Upper lobe of left lung (tissue), 6 donors: ENCODE data around the gene CNNM4. TPM values are rescaled to one million over a fixed set of nuclear protein-coding genes. Genes with fewer than 3 reads are reported as not detected.

Experiments used
- ATAC-seq, 2 donors: fragments of 200-7000 bp; cut with Tn5 transposase; one replicate each; pipeline ENCODE4 v1.9.1; 2022; ENCODE audit warnings: mild to moderate bottlenecking in 2 of 2, moderate library complexity in 2 of 2; ENCODE audit not compliant: low FRiP score in 2 of 2
- DNase-seq, 2 donors: peaks; one replicate each; pipeline ENCODE4 v3.0.0-alpha.2; 2019 to 2020
- H3K27ac ChIP-seq, 4 donors: fragments of 200-600 bp; sonication (generic); one replicate each; pipeline ENCODE4 v1.5.1; 2016 to 2019
- H3K27me3 ChIP-seq, 4 donors: fragments of 200-600 bp; sonication (generic); one replicate each; pipeline ENCODE4 v1.5.1; 2017 to 2019
- H3K36me3 ChIP-seq, 4 donors: fragments of 200-600 bp; sonication (generic); one replicate each; pipeline ENCODE4 v1.5.1; 2016 to 2019
- H3K4me1 ChIP-seq, 4 donors: fragments of 200-600 bp; sonication (generic); one replicate each; pipeline ENCODE4 v1.5.1; 2018 to 2019
- H3K4me3 ChIP-seq, 4 donors: fragments of 200-600 bp; sonication (generic); one replicate each; pipeline ENCODE4 v1.5.1; 2017 to 2019; ENCODE audit warnings: mild to moderate bottlenecking in 2 of 4, moderate library complexity in 1 of 4
- H3K9me3 ChIP-seq, 4 donors: fragments of 200-600 bp; sonication (generic); one replicate each; pipeline ENCODE4 v1.5.1; 2018 to 2019
- CTCF ChIP-seq, 6 experiments: fragments of 450-650 bp in 4 of 6; fragments of 200-600 bp in 2 of 6; sonication (generic) in 2 of 6; IDR thresholded peaks; one replicate each; pipeline ENCODE4 v1.5.1; 2016 to 2019; ENCODE audit warnings: antibody characterized with exemption in 6 of 6
- EP300 ChIP-seq, 4 donors: sonication (generic); formaldehyde crosslinking; IDR thresholded peaks; one replicate each; pipeline ENCODE4 v1.5.1; 2017; ENCODE audit warnings: antibody characterized with exemption in 4 of 4, control low read depth in 2 of 4
- POLR2A ChIP-seq, 4 donors: fragments of 450-650 bp; IDR thresholded peaks; one replicate each; pipeline ENCODE4 v1.5.1; 2016 to 2017; ENCODE audit warnings: antibody characterized with exemption in 4 of 4, mild to moderate bottlenecking in 2 of 4
- POLR2AphosphoS5 ChIP-seq, 2 donors: sonication (generic); formaldehyde crosslinking; IDR thresholded peaks; one replicate each; pipeline ENCODE4 v1.5.1; 2017; ENCODE audit warnings: antibody characterized with exemption in 2 of 2
- WGBS, 2 donors: methylation state at CpG; one replicate each; pipeline ENCODE4 v1.1.5; 2017 to 2018; 5-methylcytosine and 5-hydroxymethylcytosine counted together
- total RNA-seq, 6 donors: library from RNA; depleted of rRNA in 4 of 6; stranded (reverse); fragments of >200 nt in 4 of 6; gene quantifications; one replicate each; pipeline versions ENCODE4 v1.1.0 to v1.2.1, GENCODE V29; 2016 to 2021
- donor health status: DM: no; HTN: no; CAD: no; lungs with moderate emphysema.
- donor health status: DM: no; HTN: yes; CAD: no; lungs with severe emphysema.

The CNNM4 gene
- total RNA-seq, 6 donors from 2014 or later, result 12.8 to 26.9 (median 22.1) TPM

GRCh38 chr2:96806468-96807126, 45.9 kb downstream of the CNNM4 start:
- H3K4me1 ChIP-seq, result peaks cover 0 to 13% (median 2%) of the 10 kb centered on the region in 4 donors
- no peak overlapping the region for H3K4me3 ChIP-seq
- peaks cover 0 to 42% (median 3%) of the 10 kb centered on the region in 4 donors for H3K36me3 ChIP-seq
- peak in 1 of 2 donors; percentile 81 for DNase-seq
- no peaks in the 10 kb centered on the region for H3K9me3 ChIP-seq
- no peaks in the 10 kb centered on the region for H3K27me3 ChIP-seq
- no peak for ATAC-seq
- H3K27ac ChIP-seq, result peak overlapping the region; percentile 48 to 68 (median 62)
- TF ChIP-seq CTCF (IDR thresholded peaks at IDR 0.05), result no peak
- TF ChIP-seq POLR2A (IDR thresholded peaks at IDR 0.05), result no peak
- no peak for TF ChIP-seq EP300 (IDR thresholded peaks at IDR 0.05)
- no peak for TF ChIP-seq POLR2AphosphoS5 (IDR thresholded peaks at IDR 0.05)
- 79 to 80% methylated on average over 23 of the region's 23 CpGs for WGBS, 2 donors

- Histone ChIP-seq H3K27ac (peak overlapping the region; percentile 48 to 68 (median 62)), H3K9me3 (no peaks in the 10 kb centered on the region), H3K4me3 (no peak overlapping the region), H3K36me3 (peaks cover 0 to 37% (median 3%) of the 10 kb centered on the region in 4 donors), H3K4me1 (peaks cover 0 to 13% (median 2%) of the 10 kb centered on the region in 4 donors), H3K27me3 (no peaks in the 10 kb centered on the region)
- DNase-seq (no peak), ATAC-seq (no peak)
- TF ChIP-seq POLR2A (IDR thresholded peaks at IDR 0.05), result no peak
- TF ChIP-seq POLR2AphosphoS5 (IDR thresholded peaks at IDR 0.05), result no peak
- no peak for TF ChIP-seq CTCF (IDR thresholded peaks at IDR 0.05)
- TF ChIP-seq EP300 (IDR thresholded peaks at IDR 0.05), result no peak
- WGBS, 2 donors, result 95% methylated on average over 10 of the region's 10 CpGs
These were observed 46.4 kb downstream of the CNNM4 start for GRCh38 chr2:96807127-96807471.

GRCh38 chr2:96808176-96808837, 47.6 kb downstream of the CNNM4 start:
- 63 to 72% methylated on average over 10 of the region's 10 CpGs for WGBS, 2 donors
- no peak overlapping the region for H3K4me3 ChIP-seq
- H3K27me3 ChIP-seq, result no peaks in the 10 kb centered on the region
- DNase-seq (no peak), ATAC-seq (no peak)
- no peaks in the 10 kb centered on the region for H3K9me3 ChIP-seq
- H3K4me1 ChIP-seq, result peaks cover 0 to 13% (median 2%) of the 10 kb centered on the region in 4 donors
- TF ChIP-seq POLR2A (IDR thresholded peaks at IDR 0.05) (no peak), CTCF (IDR thresholded peaks at IDR 0.05) (no peak), POLR2AphosphoS5 (IDR thresholded peaks at IDR 0.05) (no peak), EP300 (IDR thresholded peaks at IDR 0.05) (no peak)
- H3K27ac ChIP-seq, result peak overlapping the region in 1 of 4 donors; percentile 58
- H3K36me3 ChIP-seq, result peaks cover 0 to 26% (median 3%) of the 10 kb centered on the region in 4 donors

- no peaks in the 10 kb centered on the region for H3K9me3 ChIP-seq
- no peak overlapping the region for H3K27ac ChIP-seq
- WGBS, 2 donors, result 93 to 96% methylated on average over 8 to 13 of the region's 13 CpGs
- no peak overlapping the region for H3K4me3 ChIP-seq
- H3K4me1 ChIP-seq, result peaks cover 0 to 13% (median 2%) of the 10 kb centered on the region in 4 donors
- no peak for TF ChIP-seq POLR2A (IDR thresholded peaks at IDR 0.05)
- TF ChIP-seq POLR2AphosphoS5 (IDR thresholded peaks at IDR 0.05), result no peak
- no peak for TF ChIP-seq EP300 (IDR thresholded peaks at IDR 0.05)
- no peak for TF ChIP-seq CTCF (IDR thresholded peaks at IDR 0.05)
- ATAC-seq (peak in 1 of 2 donors; percentile 5), DNase-seq (no peak)
- H3K36me3 ChIP-seq, result peaks cover 0 to 26% (median 3%) of the 10 kb centered on the region in 4 donors
- no peaks in the 10 kb centered on the region for H3K27me3 ChIP-seq
These were observed 48.6 kb downstream of the CNNM4 start for GRCh38 chr2:96809216-96809882.
